ENCODE measurements around the gene ARMC9.

Gene ARMC9

DNA sequence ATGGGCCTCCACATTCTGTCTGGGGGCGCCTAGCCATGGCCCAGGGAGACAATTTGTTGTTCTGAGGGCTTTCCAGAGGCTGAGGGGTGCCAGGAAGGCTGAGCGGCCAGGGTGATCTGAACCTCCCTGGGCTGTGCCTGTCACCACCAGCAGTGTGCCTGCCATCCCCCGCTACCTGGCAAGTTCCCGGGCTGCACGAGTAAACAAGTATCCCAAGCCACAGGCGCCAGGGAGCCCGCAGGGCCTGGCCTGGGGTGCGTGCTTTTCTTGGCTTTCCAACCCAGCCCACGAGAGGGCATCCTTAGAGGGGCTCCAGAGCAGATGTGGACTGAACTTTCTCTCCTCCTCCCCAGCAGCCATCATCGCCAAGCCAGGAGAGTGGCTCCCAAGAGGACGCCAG lies 162.0 kb downstream of the ARMC9 start:
- no peak for TF ChIP-seq ZNF629 (tag by site-specific recombination; IDR thresholded peaks at IDR 0.05)
- TF ChIP-seq, protein P1, sequence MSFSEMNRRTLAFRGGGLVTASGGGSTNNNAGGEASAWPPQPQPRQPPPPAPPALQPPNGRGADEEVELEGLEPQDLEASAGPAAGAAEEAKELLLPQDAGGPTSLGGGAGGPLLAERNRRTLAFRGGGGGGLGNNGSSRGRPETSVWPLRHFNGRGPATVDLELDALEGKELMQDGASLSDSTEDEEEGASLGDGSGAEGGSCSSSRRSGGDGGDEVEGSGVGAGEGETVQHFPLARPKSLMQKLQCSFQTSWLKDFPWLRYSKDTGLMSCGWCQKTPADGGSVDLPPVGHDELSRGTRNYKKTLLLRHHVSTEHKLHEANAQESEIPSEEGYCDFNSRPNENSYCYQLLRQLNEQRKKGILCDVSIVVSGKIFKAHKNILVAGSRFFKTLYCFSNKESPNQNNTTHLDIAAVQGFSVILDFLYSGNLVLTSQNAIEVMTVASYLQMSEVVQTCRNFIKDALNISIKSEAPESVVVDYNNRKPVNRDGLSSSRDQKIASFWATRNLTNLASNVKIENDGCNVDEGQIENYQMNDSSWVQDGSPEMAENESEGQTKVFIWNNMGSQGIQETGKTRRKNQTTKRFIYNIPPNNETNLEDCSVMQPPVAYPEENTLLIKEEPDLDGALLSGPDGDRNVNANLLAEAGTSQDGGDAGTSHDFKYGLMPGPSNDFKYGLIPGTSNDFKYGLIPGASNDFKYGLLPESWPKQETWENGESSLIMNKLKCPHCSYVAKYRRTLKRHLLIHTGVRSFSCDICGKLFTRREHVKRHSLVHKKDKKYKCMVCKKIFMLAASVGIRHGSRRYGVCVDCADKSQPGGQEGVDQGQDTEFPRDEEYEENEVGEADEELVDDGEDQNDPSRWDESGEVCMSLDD (tag by site-specific recombination; IDR thresholded peaks at IDR 0.05), result no peak
- TF ChIP-seq EGR2 (tag by site-specific recombination; IDR thresholded peaks at IDR 0.05; ENCODE audit: low read depth), result no peak
- TF ChIP-seq ZNF785 (tag by site-specific recombination; IDR thresholded peaks at IDR 0.05), result no peak
- no peak for TF ChIP-seq ZNF645 (tag by site-specific recombination; IDR thresholded peaks at IDR 0.05)
- no peak for TF ChIP-seq ZNF24 (tag by site-specific recombination; IDR thresholded peaks at IDR 0.05)
- no peak for TF ChIP-seq BCL11A (tag by site-specific recombination; IDR thresholded peaks at IDR 0.05; ENCODE audit: low read depth)
- no peak for TF ChIP-seq KLF10 (tag by site-specific recombination; IDR thresholded peaks at IDR 0.05)
- no peak for TF ChIP-seq ZNF701 (tag by site-specific recombination; IDR thresholded peaks at IDR 0.05)
- TF ChIP-seq ZNF114 (tag by site-specific recombination; IDR thresholded peaks at IDR 0.05), result no peak
- no peak for TF ChIP-seq ZNF658 (tag by site-specific recombination; IDR thresholded peaks at IDR 0.05)
- TF ChIP-seq ZEB2 (tag by site-specific recombination; IDR thresholded peaks at IDR 0.05), result no peak
- TF ChIP-seq HOXD13 (CRISPR knock-in tag; IDR thresholded peaks at IDR 0.05; ENCODE audit: borderline replicate concordance), result no peak
- Histone ChIP-seq H3K4me3 (ENCODE audit: low read depth, low read length) (no peak overlapping the region), H3K9me3 (ENCODE audit: control insufficient read depth, insufficient read depth, low read depth, low read length) (no peaks in the 10 kb centered on the region), H3K4me1 (ENCODE audit: control insufficient read depth, insufficient read depth, low read length) (0 out of 2 replicates have a peak, but pooled peaks cover 2% of the 10 kb centered on the region), H3K36me3 (ENCODE audit: control insufficient read depth in 2 of 2, insufficient read depth in 1 of 2, low read length in 2 of 2) (peaks cover 0 to 3% of the 10 kb centered on the region in 2 experiments; a peak in 1 of 3 replicates), H3K27ac (ENCODE audit: extremely low read depth, low read depth, low read length) (no peak overlapping the region)
- POLR2A ChIA-PET, result no interaction called here
- CTCF ChIA-PET, result interaction anchor here (0.7 to 1.3 kb wide), 3 partner anchors 34 to 133 kb away, joined by 3 to 4 read pairs (median 3); no protein-coding TSS in a partner anchor

GRCh38 chr2:231360881-231361371 lies 162.5 kb downstream of the ARMC9 start:
- ChIA-PET POLR2A (no interaction called here), CTCF (interaction anchor here (0.9 kb wide), 1 partner anchor 17 kb away, joined by 3 read pairs; no protein-coding TSS in a partner anchor)
- Histone ChIP-seq H3K4me3 (ENCODE audit: low read depth, low read length) (no peak overlapping the region), H3K27ac (ENCODE audit: extremely low read depth, low read depth, low read length) (no peak overlapping the region), H3K4me1 (ENCODE audit: control insufficient read depth, insufficient read depth, low read length) (0 out of 2 replicates have a peak, but pooled peaks cover 3% of the 10 kb centered on the region), H3K36me3 (ENCODE audit: control insufficient read depth in 2 of 2, insufficient read depth in 1 of 2, low read length in 2 of 2) (peaks cover 0 to 3% of the 10 kb centered on the region in 2 experiments; a peak in 1 of 3 replicates), H3K9me3 (ENCODE audit: control insufficient read depth, insufficient read depth, low read depth, low read length) (no peaks in the 10 kb centered on the region)
- TF ChIP-seq WT1 (tag by site-specific recombination; IDR thresholded peaks at IDR 0.05) (no peak), ZNF341 (tag by site-specific recombination; IDR thresholded peaks at IDR 0.05; ENCODE audit: low read depth) (no peak), PRDM4 (tag by site-specific recombination; IDR thresholded peaks at IDR 0.05) (no peak), ZSCAN18 (tag by site-specific recombination; IDR thresholded peaks at IDR 0.05) (no peak), ZBTB7A (tag by site-specific recombination; IDR thresholded peaks at IDR 0.05; ENCODE audit: low read depth) (no peak), ZNF529 (tag by site-specific recombination; IDR thresholded peaks at IDR 0.05; ENCODE audit: insufficient replicate concordance) (no peak), SETDB1 (IDR thresholded peaks at IDR 0.05; ENCODE audit: insufficient read length, low read length) (no peak), ZIC2 (tag by site-specific recombination; IDR thresholded peaks at IDR 0.05) (no peak), ZNF48 (tag by site-specific recombination; IDR thresholded peaks at IDR 0.05) (no peak), ZNF239 (tag by site-specific recombination; IDR thresholded peaks at IDR 0.05) (no peak), TRIM28 (IDR thresholded peaks at IDR 0.05; ENCODE audit: borderline replicate concordance, low read length) (no peak), GLI2 (tag by site-specific recombination; IDR thresholded peaks at IDR 0.05; ENCODE audit: borderline replicate concordance, low read depth) (no peak), ZNF624 (tag by site-specific recombination; IDR thresholded peaks at IDR 0.05) (no peak), REPIN1 (tag by site-specific recombination; IDR thresholded peaks at IDR 0.05; ENCODE audit: low read depth) (no peak), ZNF843 (tag by site-specific recombination; IDR thresholded peaks at IDR 0.05) (no peak), ZNF23 (tag by site-specific recombination; IDR thresholded peaks at IDR 0.05; ENCODE audit: borderline replicate concordance) (no peak)
- TF ChIP-seq, protein P2, sequence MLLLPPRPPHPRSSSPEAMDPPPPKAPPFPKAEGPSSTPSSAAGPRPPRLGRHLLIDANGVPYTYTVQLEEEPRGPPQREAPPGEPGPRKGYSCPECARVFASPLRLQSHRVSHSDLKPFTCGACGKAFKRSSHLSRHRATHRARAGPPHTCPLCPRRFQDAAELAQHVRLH (tag by site-specific recombination; IDR thresholded peaks at IDR 0.05), result no peak
